ENCODE measurements around the gene MORN1.

The MORN1 gene

DNA sequence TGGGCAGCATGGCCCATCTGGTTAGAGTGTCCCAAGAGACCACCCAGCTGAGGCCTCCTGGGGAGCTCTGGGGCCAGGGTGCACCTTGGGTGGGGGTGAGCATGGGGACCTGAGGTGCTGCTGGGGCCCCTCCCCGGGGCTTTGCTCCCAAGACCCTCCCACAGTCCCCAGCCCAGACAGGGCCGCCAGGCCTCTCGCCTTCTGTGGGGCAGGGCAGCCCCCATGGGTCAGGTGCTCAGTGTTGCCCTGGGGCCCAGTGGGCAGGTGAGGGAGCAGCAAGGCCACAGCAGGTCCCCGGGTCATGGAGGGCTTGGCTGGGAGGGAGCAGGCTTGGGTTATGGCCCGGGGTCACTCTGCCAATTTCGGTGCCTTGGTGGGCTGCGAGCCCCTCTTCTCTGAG is 45.5 kb upstream of the MORN1 start:
- DNase-seq (ENCODE audit: low read depth, low spot score), result no peak
- TF ChIP-seq, protein P1, sequence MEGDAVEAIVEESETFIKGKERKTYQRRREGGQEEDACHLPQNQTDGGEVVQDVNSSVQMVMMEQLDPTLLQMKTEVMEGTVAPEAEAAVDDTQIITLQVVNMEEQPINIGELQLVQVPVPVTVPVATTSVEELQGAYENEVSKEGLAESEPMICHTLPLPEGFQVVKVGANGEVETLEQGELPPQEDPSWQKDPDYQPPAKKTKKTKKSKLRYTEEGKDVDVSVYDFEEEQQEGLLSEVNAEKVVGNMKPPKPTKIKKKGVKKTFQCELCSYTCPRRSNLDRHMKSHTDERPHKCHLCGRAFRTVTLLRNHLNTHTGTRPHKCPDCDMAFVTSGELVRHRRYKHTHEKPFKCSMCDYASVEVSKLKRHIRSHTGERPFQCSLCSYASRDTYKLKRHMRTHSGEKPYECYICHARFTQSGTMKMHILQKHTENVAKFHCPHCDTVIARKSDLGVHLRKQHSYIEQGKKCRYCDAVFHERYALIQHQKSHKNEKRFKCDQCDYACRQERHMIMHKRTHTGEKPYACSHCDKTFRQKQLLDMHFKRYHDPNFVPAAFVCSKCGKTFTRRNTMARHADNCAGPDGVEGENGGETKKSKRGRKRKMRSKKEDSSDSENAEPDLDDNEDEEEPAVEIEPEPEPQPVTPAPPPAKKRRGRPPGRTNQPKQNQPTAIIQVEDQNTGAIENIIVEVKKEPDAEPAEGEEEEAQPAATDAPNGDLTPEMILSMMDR (IDR thresholded peaks at IDR 0.05; ENCODE audit: insufficient read depth, low read length, missing control alignments), result no peak
- H3K4me3 ChIP-seq (ENCODE audit: low read depth, low read length), result no peak overlapping the region
- CTCF ChIA-PET, result no interaction called here
- POLR2A ChIA-PET, result no interaction called here

DNA sequence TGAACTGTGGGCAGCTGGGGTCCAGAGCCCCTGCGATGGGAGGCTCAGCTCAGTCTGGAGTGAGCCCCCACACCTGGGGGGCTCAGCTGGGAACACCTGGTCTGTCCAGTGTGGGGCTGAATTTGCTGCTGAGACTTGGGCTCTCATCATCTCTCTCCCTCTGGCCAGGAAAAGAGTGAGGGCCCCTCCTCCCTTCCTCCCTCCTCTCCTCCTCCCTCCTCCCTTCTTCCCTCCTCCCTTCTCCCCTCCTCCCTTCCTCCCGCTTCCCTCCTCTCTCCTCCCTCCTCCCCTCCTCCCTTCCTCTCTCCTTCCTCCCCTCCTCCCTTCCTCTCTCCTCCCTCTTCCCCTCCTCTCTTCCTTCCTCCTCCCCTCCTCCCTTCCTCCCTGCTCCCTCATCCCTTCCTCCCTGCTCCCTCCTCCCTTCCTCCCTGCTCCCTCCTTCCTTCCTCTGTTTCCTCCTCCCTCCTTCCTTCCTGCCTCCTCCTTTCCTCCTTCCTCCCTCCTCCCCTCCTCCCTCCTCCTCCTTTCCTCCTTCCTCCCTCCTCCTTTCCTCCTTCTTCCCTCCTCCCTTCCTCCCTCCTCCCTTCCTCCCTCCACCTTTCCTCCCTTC is 44.5 kb upstream of the MORN1 start:
- CTCF ChIA-PET, result no interaction called here
- TF ChIP-seq, protein P1 (IDR thresholded peaks at IDR 0.05; ENCODE audit: insufficient read depth, low read length, missing control alignments), result no peak
- no peak for DNase-seq (ENCODE audit: low read depth, low spot score)
- POLR2A ChIA-PET, result no interaction called here
- H3K4me3 ChIP-seq (ENCODE audit: low read depth, low read length), result no peak overlapping the region

DNA sequence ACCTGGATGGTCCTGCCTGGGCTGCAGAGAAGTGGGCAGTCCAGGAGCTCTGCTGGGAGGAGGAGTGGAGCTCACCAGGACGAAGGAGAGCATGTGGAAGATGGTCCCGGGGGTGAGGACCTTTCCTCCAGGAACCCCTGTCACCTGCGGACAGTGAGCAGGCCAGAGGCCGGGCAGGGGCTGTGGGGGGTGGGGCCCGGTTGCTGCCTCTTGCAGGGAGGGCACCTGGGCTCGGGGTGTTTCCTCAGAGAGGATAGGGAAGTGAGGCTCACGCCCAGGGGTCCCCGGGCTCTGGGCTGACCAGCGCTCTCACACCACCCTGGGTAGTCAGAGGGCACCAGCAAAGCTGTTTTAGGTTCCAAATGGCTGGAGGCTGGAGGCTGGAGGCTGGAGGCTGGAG is 43.7 kb upstream of the MORN1 start:
- TF ChIP-seq, protein P1 (IDR thresholded peaks at IDR 0.05; ENCODE audit: insufficient read depth, low read length, missing control alignments), result no peak
- ChIA-PET CTCF (interaction anchor here (1.4 kb wide), 1 partner anchor 112 kb away, joined by 4 read pairs; no protein-coding TSS in a partner anchor), POLR2A (no interaction called here)
- no peak overlapping the region for H3K4me3 ChIP-seq (ENCODE audit: low read depth, low read length)
- no peak for DNase-seq (ENCODE audit: low read depth, low spot score)

DNA sequence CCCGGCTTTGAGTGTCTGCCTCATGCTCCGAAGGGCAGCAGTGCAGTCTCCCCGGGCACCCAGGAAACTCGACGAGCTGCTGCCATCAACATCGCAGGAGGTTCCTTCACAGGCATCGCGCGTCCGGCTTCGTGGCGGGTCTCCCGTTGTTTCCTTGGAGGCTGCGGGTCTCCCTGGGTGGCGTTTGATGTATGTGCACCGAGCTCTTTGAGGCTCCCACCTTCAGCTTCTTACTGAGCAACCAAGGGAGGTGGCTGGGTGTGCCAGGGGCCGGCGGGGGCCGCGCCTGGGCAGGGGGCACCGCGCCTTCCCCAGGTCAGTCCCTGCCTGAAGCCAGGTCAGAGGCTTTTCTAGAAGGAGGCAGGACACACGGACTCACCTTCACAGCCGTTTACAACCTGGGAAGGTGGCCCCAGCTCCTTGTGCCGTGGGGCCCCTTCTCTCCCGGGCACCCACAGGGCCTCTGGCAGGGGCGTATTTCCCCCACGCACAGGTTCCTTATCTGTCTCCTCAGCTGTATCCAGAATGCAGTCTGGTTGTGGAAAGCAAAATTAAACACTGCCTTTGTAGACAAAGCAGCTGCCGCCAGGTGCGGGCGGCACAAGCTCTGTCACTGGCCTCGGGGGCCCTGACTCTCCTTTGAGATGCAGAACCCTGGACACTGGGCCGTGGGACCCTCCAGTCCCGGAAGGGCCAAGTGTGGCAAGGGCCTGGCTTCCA is 42.7 kb upstream of the MORN1 start:
- TF ChIP-seq, protein P1 (IDR thresholded peaks at IDR 0.05; ENCODE audit: insufficient read depth, low read length, missing control alignments), result no peak
- no peak for DNase-seq (ENCODE audit: low read depth, low spot score)
- ChIA-PET POLR2A (no interaction called here), CTCF (interaction anchor here (1.1 to 1.4 kb wide), 2 partner anchors 8 to 113 kb away, joined by 3 to 4 read pairs; no protein-coding TSS in a partner anchor)
- no peak overlapping the region for H3K4me3 ChIP-seq (ENCODE audit: low read depth, low read length)

DNA sequence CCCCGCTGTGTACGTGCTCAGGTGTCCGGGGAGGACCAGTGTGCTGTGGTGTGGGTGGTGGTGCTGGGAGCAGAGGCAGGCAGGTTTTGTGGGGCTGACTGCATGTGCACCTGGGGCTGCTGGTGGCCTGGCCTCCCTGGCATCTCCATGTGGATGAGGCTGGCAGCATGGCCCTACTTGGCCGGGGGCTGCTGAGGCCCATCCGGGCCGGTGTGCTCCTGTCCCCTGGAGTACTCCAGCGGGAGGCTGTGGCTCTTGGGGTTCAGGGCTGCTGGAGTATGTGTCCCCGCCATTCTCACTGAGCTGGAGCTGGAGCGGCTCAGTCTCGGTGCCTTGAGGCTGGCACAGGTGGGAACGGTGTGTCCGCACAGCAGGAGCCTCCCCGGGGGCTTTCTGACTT is 41.8 kb upstream of the MORN1 start:
- TF ChIP-seq, protein P1 (IDR thresholded peaks at IDR 0.05; ENCODE audit: insufficient read depth, low read length, missing control alignments), result no peak
- POLR2A ChIA-PET, result no interaction called here
- no peak overlapping the region for H3K4me3 ChIP-seq (ENCODE audit: low read depth, low read length)
- DNase-seq (ENCODE audit: low read depth, low spot score), result no peak
- CTCF ChIA-PET, result no interaction called here

DNA sequence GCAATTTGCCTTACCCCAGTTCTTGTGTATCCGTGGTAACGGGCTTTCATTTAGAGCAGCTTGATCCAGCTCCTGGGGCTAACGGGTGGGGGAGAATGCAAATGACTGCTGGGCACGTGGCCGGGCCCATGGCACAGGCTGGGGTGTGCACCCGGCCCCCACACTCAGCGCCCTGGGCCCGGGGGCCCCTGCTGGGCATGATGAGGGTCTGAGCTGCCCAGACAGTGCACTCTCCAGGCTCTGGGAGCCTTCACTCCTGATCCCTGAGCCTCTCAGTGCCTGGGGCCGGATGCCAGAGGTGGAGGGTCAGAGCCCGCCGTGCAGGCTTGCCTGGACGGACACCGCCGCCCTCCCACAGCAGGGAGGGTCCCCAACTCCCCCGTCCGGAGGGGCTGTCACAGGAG is 41.1 kb upstream of the MORN1 start:
- TF ChIP-seq, protein P1 (IDR thresholded peaks at IDR 0.05; ENCODE audit: insufficient read depth, low read length, missing control alignments), result no peak
- POLR2A ChIA-PET, result no interaction called here
- no peak for DNase-seq (ENCODE audit: low read depth, low spot score)
- H3K4me3 ChIP-seq (ENCODE audit: low read depth, low read length), result no peak overlapping the region
- CTCF ChIA-PET, result interaction anchor here (1.4 kb wide), 1 partner anchor 115 kb away, joined by 5 read pairs; no protein-coding TSS in a partner anchor

All from AG04449 (cell line).